ENCODE results near the gene C16orf92. TPM values are rescaled to one million over a fixed set of nuclear protein-coding genes. Genes with fewer than 3 reads are reported as not detected.

The C16orf92 gene
- total and polyA plus RNA-seq, 2 of the 13 experiments (the other 11 are each of a cell fraction or from before 2014, with no cell fraction given), result not detected

DNA sequence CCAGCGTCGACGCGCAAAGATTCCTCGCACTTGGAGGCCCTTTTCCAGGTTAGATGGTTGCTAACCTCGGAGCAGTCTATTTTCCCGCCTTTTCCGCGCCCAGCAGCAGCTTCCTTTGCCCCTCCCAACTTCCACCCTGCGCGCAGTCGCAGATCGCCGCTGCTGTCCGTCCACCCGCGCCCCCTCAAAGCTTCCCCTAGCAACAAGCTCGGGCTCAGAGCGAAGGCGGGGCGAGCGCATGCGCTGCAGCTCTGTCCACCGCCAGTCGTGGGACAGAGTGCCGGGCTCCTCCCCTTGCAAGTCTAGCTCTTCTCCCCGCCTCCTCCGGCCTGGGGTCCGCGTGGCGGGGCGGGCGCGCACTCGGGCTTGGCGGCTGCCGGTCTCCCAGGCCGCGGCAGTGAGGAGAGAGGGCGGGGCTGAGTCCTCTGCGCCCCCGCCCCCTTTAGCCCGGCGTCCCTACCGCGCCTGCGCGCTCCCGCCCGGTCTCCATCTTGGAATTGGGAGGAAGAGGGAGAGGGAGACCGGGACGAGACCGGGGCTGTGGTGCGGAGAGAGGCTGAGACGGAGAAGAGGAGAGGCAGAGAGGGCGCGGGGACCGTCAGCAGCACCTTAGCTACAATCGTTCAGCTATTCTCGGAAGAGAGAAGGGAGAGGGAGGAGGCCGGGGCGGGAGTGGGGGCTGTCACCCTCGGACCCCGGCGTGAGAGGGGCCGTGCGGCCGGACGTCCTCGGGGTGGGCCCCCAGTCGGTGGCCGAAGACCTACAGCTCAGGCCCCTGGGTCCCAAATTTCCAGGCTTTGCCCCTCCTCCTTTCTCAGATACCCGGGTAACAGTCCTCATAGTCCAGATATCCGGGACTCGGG is 49.4 kb upstream of the C16orf92 start, which contains the start of gene TAOK2 (continued):
- TF ChIP-seq HNRNPL (IDR thresholded peaks at IDR 0.05; ENCODE audit: low read depth, low read length) (0 out of 2 replicates have a peak, but pooled peaks have one; percentile 13), CCDC6 (CRISPR knock-in tag; IDR thresholded peaks at IDR 0.05) (peak; percentile 98), ZNF205 (CRISPR knock-in tag; IDR thresholded peaks at IDR 0.05) (no peak; the same call in 1 of the 2 replicates), KDM4B (CRISPR knock-in tag; IDR thresholded peaks at IDR 0.05) (no peak), ZNF496 (CRISPR knock-in tag; IDR thresholded peaks at IDR 0.05; ENCODE audit: insufficient replicate concordance) (no peak), NONO (IDR thresholded peaks at IDR 0.05) (no peak), NONO (CRISPR knock-in tag; conservative IDR thresholded peaks at IDR 0.05) (peak; percentile 98), ZNF431 (CRISPR knock-in tag; IDR thresholded peaks at IDR 0.05; ENCODE audit: borderline replicate concordance, low read depth) (peak; percentile 78; the same call in 1 of the 2 replicates), ZNF569 (CRISPR knock-in tag; IDR thresholded peaks at IDR 0.05; ENCODE audit: borderline replicate concordance) (no peak), AHR (CRISPR knock-in tag; IDR thresholded peaks at IDR 0.05) (no peak), ZNF331 (CRISPR knock-in tag; IDR thresholded peaks at IDR 0.05) (0 out of 2 replicates have a peak, but pooled peaks have one; percentile 30), SNAPC2 (CRISPR knock-in tag; IDR thresholded peaks at IDR 0.05) (peak; percentile 28), MIER3 (CRISPR knock-in tag; IDR thresholded peaks at IDR 0.05; ENCODE audit: borderline replicate concordance) (peak; percentile 79; the same call in 1 of the 2 replicates), ZNF83 (CRISPR knock-in tag; IDR thresholded peaks at IDR 0.05; ENCODE audit: borderline replicate concordance) (peak; percentile 28; the same call in 1 of the 2 replicates), MAFG (CRISPR knock-in tag; IDR thresholded peaks at IDR 0.05) (no peak), ZFP62 (CRISPR knock-in tag; IDR thresholded peaks at IDR 0.05) (no peak), POLR2AphosphoS5 (IDR thresholded peaks at IDR 0.05; ENCODE audit: low read depth, low read length) (peak; percentile 98), TGIF2 (CRISPR knock-in tag; IDR thresholded peaks at IDR 0.05) (peak; percentile 79)
- TF ChIP-seq, protein P1, sequence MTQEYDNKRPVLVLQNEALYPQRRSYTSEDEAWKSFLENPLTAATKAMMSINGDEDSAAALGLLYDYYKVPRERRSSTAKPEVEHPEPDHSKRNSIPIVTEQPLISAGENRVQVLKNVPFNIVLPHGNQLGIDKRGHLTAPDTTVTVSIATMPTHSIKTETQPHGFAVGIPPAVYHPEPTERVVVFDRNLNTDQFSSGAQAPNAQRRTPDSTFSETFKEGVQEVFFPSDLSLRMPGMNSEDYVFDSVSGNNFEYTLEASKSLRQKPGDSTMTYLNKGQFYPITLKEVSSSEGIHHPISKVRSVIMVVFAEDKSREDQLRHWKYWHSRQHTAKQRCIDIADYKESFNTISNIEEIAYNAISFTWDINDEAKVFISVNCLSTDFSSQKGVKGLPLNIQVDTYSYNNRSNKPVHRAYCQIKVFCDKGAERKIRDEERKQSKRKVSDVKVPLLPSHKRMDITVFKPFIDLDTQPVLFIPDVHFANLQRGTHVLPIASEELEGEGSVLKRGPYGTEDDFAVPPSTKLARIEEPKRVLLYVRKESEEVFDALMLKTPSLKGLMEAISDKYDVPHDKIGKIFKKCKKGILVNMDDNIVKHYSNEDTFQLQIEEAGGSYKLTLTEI (CRISPR knock-in tag; conservative IDR thresholded peaks at IDR 0.05), result no peak
- TF ChIP-seq, protein P2, sequence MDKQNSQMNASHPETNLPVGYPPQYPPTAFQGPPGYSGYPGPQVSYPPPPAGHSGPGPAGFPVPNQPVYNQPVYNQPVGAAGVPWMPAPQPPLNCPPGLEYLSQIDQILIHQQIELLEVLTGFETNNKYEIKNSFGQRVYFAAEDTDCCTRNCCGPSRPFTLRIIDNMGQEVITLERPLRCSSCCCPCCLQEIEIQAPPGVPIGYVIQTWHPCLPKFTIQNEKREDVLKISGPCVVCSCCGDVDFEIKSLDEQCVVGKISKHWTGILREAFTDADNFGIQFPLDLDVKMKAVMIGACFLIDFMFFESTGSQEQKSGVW (CRISPR knock-in tag; IDR thresholded peaks at IDR 0.05; ENCODE audit: borderline replicate concordance), result no peak
- TF ChIP-seq, protein P3, sequence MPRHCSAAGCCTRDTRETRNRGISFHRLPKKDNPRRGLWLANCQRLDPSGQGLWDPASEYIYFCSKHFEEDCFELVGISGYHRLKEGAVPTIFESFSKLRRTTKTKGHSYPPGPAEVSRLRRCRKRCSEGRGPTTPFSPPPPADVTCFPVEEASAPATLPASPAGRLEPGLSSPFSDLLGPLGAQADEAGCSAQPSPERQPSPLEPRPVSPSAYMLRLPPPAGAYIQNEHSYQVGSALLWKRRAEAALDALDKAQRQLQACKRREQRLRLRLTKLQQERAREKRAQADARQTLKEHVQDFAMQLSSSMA (CRISPR knock-in tag; IDR thresholded peaks at IDR 0.05), result peak; percentile 92
- TF ChIP-seq, protein P4, sequence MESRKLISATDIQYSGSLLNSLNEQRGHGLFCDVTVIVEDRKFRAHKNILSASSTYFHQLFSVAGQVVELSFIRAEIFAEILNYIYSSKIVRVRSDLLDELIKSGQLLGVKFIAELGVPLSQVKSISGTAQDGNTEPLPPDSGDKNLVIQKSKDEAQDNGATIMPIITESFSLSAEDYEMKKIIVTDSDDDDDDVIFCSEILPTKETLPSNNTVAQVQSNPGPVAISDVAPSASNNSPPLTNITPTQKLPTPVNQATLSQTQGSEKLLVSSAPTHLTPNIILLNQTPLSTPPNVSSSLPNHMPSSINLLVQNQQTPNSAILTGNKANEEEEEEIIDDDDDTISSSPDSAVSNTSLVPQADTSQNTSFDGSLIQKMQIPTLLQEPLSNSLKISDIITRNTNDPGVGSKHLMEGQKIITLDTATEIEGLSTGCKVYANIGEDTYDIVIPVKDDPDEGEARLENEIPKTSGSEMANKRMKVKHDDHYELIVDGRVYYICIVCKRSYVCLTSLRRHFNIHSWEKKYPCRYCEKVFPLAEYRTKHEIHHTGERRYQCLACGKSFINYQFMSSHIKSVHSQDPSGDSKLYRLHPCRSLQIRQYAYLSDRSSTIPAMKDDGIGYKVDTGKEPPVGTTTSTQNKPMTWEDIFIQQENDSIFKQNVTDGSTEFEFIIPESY (CRISPR knock-in tag; IDR thresholded peaks at IDR 0.05), result peak; percentile 65
